GDM1 (cell line): Measurements from ENCODE around the gene APOC4.

Experiments
- DNase-seq: peaks from one replicate; lab custom pipeline; 2025; lab: John Stamatoyannopoulos, UW

Gene APOC4

DNA sequence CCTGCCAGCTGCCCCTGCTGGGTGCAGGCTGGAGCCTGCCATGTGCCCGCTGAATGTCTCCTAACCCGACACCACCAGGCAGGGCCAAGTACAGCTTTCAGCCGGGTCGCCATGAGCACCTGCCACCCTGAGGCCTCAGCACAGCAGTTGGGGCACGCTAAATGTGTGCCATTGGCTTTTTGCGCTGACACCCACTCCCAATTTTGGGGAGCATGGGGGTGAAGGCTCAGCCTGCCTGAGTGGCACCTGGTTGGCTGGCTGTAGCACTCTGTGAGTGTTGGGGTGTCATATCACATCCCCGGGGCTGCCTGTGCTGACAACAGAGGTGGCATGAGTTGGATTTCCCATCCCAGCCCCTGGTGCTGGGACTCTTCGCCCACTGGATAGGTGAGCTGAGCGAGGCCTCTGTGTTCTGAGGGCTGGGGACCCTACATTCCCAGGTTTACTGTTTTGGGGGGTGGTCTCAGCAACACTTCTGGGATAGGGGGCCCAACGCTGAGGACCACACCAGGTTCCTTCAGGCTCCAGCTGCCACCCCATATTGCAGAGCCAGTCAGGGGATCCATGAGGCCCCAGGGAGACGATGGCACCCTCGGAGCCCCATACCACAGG, 52.0 kb downstream of the APOC4 start:
- DNase-seq, result no peak
